ENCODE data around the gene SKOR1.

Gene SKOR1

GRCh38 chr15:67794832-67795574 lies 30.3 kb upstream of the SKOR1 start:
- no peak for DNase-seq

GRCh38 chr15:67796196-67797127 lies 28.8 kb upstream of the SKOR1 start:
- DNase-seq = no peak

- DNase-seq = no peak
Observed at GRCh38 chr15:67799801-67800205, 25.5 kb upstream of the SKOR1 start.

- DNase-seq = no peak
Observed at GRCh38 chr15:67801142-67801541, 24.2 kb upstream of the SKOR1 start.

- DNase-seq = no peak
Observed at GRCh38 chr15:67801926-67802914, 23.1 kb upstream of the SKOR1 start.

- DNase-seq = no peak
Observed at GRCh38 chr15:67803299-67803698, 22.0 kb upstream of the SKOR1 start.

GRCh38 chr15:67803996-67804843 lies 21.1 kb upstream of the SKOR1 start:
- DNase-seq = no peak

GRCh38 chr15:67805008-67805665 lies 20.2 kb upstream of the SKOR1 start:
- DNase-seq = no peak

- no peak for DNase-seq
Observed at GRCh38 chr15:67805666-67806516, 19.4 kb upstream of the SKOR1 start.

GRCh38 chr15:67806536-67806935 lies 18.8 kb upstream of the SKOR1 start:
- DNase-seq = no peak

GRCh38 chr15:67807141-67807540 lies 18.2 kb upstream of the SKOR1 start:
- DNase-seq = no peak

GRCh38 chr15:67807836-67808235 lies 17.5 kb upstream of the SKOR1 start:
- no peak for DNase-seq

GRCh38 chr15:67808821-67809220 lies 16.5 kb upstream of the SKOR1 start:
- DNase-seq = no peak

GRCh38 chr15:67809441-67809840 lies 15.9 kb upstream of the SKOR1 start:
- DNase-seq = no peak

- DNase-seq = no peak
Observed at GRCh38 chr15:67809866-67810265, 15.4 kb upstream of the SKOR1 start.

GRCh38 chr15:67812241-67812644 lies 13.1 kb upstream of the SKOR1 start:
- no peak for DNase-seq

GRCh38 chr15:67813104-67813634 lies 12.1 kb upstream of the SKOR1 start:
- no peak for DNase-seq

GRCh38 chr15:67815036-67815592 lies 10.2 kb upstream of the SKOR1 start:
- no peak for DNase-seq

- no peak for DNase-seq
Observed at GRCh38 chr15:67816668-67817067, 8.6 kb upstream of the SKOR1 start.

GRCh38 chr15:67818464-67818863 lies 6.8 kb upstream of the SKOR1 start:
- no peak for DNase-seq
